GM21381 (cell line): ENCODE results near the gene HLA-DOB.
"Not testable (repeated sequence)": the region's sequence is repeated elsewhere in the genome, so short reads cannot be mapped to it uniquely, and the experiment has no call there.

Source experiments
- ATAC-seq: cut with Tn5 transposase; IDR thresholded peaks from one replicate; pipeline ENCODE4 v1.9.1; 2021; ENCODE audit warnings: mild to moderate bottlenecking, moderate library complexity; ENCODE audit not compliant: unreplicated experiment

Gene HLA-DOB

GRCh38 chr6:32815115-32815514 is 1.7 kb downstream of the HLA-DOB start:
- no peak for ATAC-seq

- ATAC-seq: no peak
Measured at GRCh38 chr6:32814145-32814544, 2.7 kb downstream of the HLA-DOB start.

- ATAC-seq: no peak
Measured at GRCh38 chr6:32809171-32809570, 7.6 kb downstream of the HLA-DOB start.

GRCh38 chr6:32807020-32807580 is 9.7 kb downstream of the HLA-DOB start:
- no peak for ATAC-seq

GRCh38 chr6:32805404-32805803 is 11.4 kb downstream of the HLA-DOB start:
- not testable (repeated sequence) for ATAC-seq

- ATAC-seq: no peak
Measured at GRCh38 chr6:32803416-32803815, 13.4 kb downstream of the HLA-DOB start.

GRCh38 chr6:32799740-32800139 is 17.1 kb downstream of the HLA-DOB start:
- ATAC-seq: no peak

- ATAC-seq: no peak
Measured at GRCh38 chr6:32799168-32799567, 17.6 kb downstream of the HLA-DOB start.

GRCh38 chr6:32796848-32797776 is 19.7 kb downstream of the HLA-DOB start:
- ATAC-seq: peak; percentile 51

- no peak for ATAC-seq
Measured at GRCh38 chr6:32794510-32794909, 22.3 kb downstream of the HLA-DOB start.

GRCh38 chr6:32792901-32793435 is 23.8 kb downstream of the HLA-DOB start:
- no peak for ATAC-seq

GRCh38 chr6:32790306-32790705 is 26.5 kb downstream of the HLA-DOB start:
- ATAC-seq: no peak

- no peak for ATAC-seq
Measured at GRCh38 chr6:32785781-32786533, 30.8 kb downstream of the HLA-DOB start.

GRCh38 chr6:32782923-32783322 is 33.9 kb downstream of the HLA-DOB start:
- not testable (repeated sequence) for ATAC-seq

GRCh38 chr6:32779036-32779435 is 37.8 kb downstream of the HLA-DOB start:
- no peak for ATAC-seq

GRCh38 chr6:32775071-32775470 is 41.7 kb downstream of the HLA-DOB start:
- no peak for ATAC-seq

GRCh38 chr6:32774426-32774825 is 42.4 kb downstream of the HLA-DOB start:
- no peak for ATAC-seq

GRCh38 chr6:32772656-32773055 is 44.1 kb downstream of the HLA-DOB start:
- ATAC-seq: no peak

GRCh38 chr6:32764048-32764447 is 52.8 kb downstream of the HLA-DOB start:
- no peak for ATAC-seq

GRCh38 chr6:32763421-32763820 is 53.4 kb downstream of the HLA-DOB start, which contains the start of gene HLA-DQB2:
HLA-DQB2 (minus strand) TSS chr6:32763532; CDS start chr6:32763470, 62 bp downstream.
- ATAC-seq: no peak
